Activated T-helper 2 cell treated with anti-CD3 and anti-CD28 coated beads, Interferon-gamma antibody, Interleukin-2, Interleukin-4, amounts not matched to agents 10 μg/mL and 5 μg/mL and 100 μg/mL, durations not matched to agents 14 hours and 24 hours and 36 hours (primary cell): ENCODE data around the gene FBXO48. TPM values are rescaled to one million over a fixed set of nuclear protein-coding genes. Genes with fewer than 3 reads are reported as not detected.

Experiments used
- DNase-seq: peaks from one replicate; pipeline ENCODE4 v3.0.0; 2021; ENCODE audit warnings: low spot score
- H3K27ac Mint-ChIP-seq: one replicate; pipeline ENCODE4 v1.8.0; 2021; ENCODE audit warnings: mixed read lengths
- H3K27me3 Mint-ChIP-seq: one replicate; pipeline ENCODE4 v1.8.0; 2021; ENCODE audit warnings: low read depth, mixed read lengths
- H3K36me3 Mint-ChIP-seq: one replicate; pipeline ENCODE4 v1.8.0; 2021; ENCODE audit warnings: low read depth, mixed read lengths
- H3K4me1 Mint-ChIP-seq: one replicate; pipeline ENCODE4 v1.8.0; 2021; ENCODE audit warnings: low read depth, mixed read lengths
- H3K4me3 Mint-ChIP-seq: one replicate; pipeline ENCODE4 v1.8.0; 2021; ENCODE audit warnings: low read depth, mild to moderate bottlenecking, moderate library complexity, mixed read lengths
- H3K9me3 Mint-ChIP-seq: one replicate; pipeline ENCODE4 v1.8.0; 2021; ENCODE audit warnings: mixed read lengths
- intact Hi-C: fragments of 100-400 bp; cut with micrococcal nuclease; formaldehyde crosslinking; loops from one replicate; pipeline ENCODE4 v1.15.1; 2023
- total RNA-seq: library from RNA; stranded (reverse); gene quantifications from 2 replicates; pipeline ENCODE4 v1.2.3, GENCODE V29; 2022

The FBXO48 gene
- total RNA-seq, 1 donor from 2014 or later, result 1.3 TPM

- no peak overlapping the region for H3K27ac Mint-ChIP-seq
- H3K4me3 Mint-ChIP-seq, result no peak overlapping the region
- intact Hi-C loops, result no loop called here
- no peak for DNase-seq
- H3K4me1 Mint-ChIP-seq, result peaks cover 7% of the 10 kb centered on the region
- peaks cover 21% of the 10 kb centered on the region for H3K27me3 Mint-ChIP-seq
- no peaks in the 10 kb centered on the region for H3K36me3 Mint-ChIP-seq
- H3K9me3 Mint-ChIP-seq, result peaks cover under 1% of the 10 kb centered on the region
Measured at GRCh38 chr2:68413466-68413865, 53.6 kb downstream of the FBXO48 start.

DNA sequence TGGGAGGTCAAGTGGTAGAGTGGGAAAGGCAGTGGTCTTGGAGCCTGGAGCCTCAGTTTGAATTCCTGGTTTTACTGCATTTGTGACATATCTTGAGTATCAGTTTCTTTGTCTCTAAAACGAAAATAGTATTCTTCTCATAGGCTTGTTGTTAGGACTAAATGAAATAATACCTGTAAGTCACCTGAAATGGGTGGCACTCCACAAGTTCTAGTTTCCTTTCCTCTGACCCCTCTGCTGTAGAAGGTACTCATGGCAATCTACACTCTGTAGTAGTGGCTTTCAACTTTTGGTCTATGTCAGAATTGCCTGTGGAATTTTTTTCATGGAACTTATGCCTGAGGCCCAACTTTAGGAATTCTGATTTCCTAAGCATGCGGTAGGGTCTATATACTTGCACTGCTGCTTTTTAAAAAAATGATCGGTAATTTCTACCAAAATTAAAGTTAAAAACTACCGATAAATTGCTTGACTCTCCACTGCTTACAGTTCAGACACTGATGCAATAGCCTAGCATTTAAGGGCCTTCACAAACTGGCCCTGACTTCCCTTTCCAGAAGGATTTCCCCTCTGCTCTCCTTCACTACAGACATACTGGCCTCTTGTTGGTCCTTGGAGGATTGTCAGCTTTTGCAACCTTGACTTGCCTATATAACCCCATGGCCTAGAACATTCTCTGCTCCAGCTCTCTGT lies 54.8 kb downstream of the FBXO48 start:
- H3K9me3 Mint-ChIP-seq, result peaks cover 13% of the 10 kb centered on the region
- no peak overlapping the region for H3K4me3 Mint-ChIP-seq
- peaks cover 28% of the 10 kb centered on the region for H3K27me3 Mint-ChIP-seq
- DNase-seq, result no peak
- H3K4me1 Mint-ChIP-seq, result peaks cover 4% of the 10 kb centered on the region
- H3K36me3 Mint-ChIP-seq, result no peaks in the 10 kb centered on the region
- intact Hi-C loops, result no loop called here
- no peak overlapping the region for H3K27ac Mint-ChIP-seq

GRCh38 chr2:68411397-68412126 lies 55.5 kb downstream of the FBXO48 start:
- no peak overlapping the region for H3K4me3 Mint-ChIP-seq
- H3K36me3 Mint-ChIP-seq, result no peaks in the 10 kb centered on the region
- no peak for DNase-seq
- H3K27me3 Mint-ChIP-seq, result peaks cover 32% of the 10 kb centered on the region
- intact Hi-C loops, result no loop called here
- H3K9me3 Mint-ChIP-seq, result peaks cover 17% of the 10 kb centered on the region
- H3K4me1 Mint-ChIP-seq, result peaks cover 4% of the 10 kb centered on the region
- H3K27ac Mint-ChIP-seq, result no peak overlapping the region

Other genes with a start within 250 kb of the FBXO48 start
- 77.3 and 78.6 TPM in 2 replicates for gene PPP3R1, start 214.8 kb downstream of the FBXO48 start, total RNA-seq
- not detected in 2 replicates for gene CNRIP1, start 147.3 kb downstream of the FBXO48 start, total RNA-seq
- gene PLEK, start 102.0 kb downstream of the FBXO48 start, total RNA-seq, result 0.18 and 0.48 TPM in 2 replicates
- gene APLF, start 291 bp upstream of the FBXO48 start, total RNA-seq, result 3.8 TPM in 2 replicates
- gene PROKR1, start 176.3 kb upstream of the FBXO48 start, total RNA-seq, result not detected in 2 replicates